NCI-H2107 (cell line): ENCODE data around the gene TCOF1.

ENCODE experiments used
- DNase-seq: peaks from one replicate; lab custom pipeline; 2025; lab: John Stamatoyannopoulos, UW

Gene TCOF1

DNA sequence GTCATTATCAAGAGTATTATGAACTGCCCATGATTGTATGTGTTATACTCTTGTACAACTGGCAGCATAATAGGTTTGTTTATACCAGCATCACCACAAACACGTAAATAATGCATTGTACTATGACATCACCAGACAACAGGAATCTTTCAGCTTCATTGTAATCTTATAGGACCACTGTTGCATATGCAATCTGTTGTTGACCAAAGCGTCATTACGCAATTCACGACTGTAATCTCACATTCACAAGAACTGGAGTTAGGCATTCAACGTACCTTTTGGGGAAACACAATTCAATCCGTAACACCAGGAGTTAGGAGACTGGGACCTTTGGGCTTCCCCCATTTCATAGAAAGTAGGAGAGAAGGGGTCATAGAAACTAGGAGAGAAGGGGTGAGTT is 34.4 kb upstream of the TCOF1 start:
- DNase-seq: no peak

DNA sequence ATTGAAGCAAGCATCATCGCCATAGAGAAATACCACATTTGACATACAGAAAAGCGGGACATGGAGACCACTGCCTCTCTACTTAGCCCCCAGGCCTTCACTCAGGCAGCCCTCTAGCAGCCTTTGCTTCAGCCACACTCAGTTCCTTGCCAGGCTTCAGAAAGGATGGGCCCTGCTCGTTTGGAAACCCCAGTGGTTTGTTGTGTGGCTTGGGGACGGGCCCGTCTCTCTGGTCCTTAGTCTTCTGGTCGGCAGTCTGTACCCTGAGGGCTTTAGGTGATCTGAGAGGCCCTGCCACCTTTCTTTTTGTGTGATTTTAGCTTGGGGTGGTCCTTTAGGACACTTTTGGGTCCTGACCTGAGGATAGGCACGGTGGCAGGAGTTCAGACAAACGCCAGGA is 33.7 kb upstream of the TCOF1 start:
- DNase-seq: no peak

DNA sequence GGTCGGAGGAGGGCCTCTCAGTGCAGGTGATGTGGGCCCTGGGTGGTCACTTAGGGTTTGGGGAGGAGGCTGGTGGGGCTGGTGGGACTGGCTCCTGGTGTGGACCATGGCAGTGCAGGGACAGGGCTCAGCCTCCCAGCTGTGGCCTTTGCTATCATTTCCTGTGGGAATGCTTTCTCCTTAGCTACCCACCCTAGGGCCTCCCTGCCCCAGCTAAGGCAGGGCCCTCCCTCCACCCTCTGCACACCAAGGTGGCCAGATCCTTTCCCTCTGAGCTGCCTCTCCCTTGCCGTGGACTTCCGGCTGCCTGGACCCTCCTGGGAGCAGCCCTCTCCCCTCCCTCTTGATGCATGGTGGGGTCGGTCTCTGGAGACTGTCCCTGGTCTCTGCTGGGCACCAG is 32.1 kb upstream of the TCOF1 start:
- DNase-seq: no peak

DNA sequence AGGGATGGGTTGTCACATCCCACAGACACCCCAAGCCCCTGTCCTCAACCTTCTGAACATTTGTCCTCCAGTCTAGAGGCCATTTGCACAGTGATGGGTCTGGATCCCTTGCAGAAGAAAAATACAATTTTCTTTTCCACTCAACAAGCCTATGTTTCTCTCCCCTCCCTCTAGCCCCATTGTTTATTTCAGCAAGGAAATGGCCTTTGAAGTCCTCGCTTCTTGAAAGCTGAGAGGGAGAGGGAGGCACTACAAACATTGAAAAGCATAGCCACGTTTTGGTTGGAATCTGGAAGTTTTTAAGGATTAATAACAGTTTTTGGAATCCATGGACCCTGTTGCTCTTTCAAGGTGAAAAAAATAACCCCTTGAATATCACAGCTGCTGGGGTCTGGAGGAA is 30.8 kb upstream of the TCOF1 start:
- DNase-seq: no peak

DNA sequence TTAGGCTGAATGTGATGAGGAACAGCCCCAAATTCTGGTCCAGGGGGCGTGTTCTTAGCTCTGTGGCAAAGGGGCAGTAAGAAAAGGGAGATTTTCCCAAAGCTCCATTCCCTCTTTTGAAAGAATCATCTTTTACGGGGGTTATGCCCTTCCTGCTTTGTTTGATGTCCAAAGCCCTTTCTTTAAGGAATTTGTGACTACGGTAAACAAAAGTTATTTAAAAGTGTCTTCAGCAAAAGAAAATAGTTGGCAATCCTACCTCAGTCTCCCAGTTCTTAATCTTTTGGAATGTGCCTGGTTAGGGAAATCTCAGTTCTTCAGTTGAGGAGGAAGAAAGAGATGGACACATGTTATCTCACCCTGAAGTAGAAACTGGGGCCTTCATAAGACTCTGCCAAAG is 30.4 kb upstream of the TCOF1 start:
- no peak for DNase-seq

DNA sequence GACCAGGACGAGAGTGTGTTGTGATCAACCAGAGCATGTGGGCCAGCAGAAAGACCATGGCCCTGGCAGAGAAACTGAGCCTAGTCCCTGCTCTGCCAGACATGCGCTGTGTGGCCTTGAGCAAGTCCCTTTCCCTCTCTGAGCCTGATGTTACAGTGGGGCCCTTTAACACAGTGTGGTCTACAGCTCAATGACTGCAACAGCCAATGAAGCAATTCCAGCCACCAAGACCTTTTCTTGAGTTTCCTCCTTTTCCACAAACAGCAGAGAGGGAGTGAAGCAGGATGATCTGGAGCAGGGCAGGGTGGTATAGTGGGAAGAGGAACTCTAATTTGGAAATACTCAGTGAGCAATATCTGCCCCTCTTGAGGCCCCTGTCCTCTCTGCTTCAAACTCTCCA is 29.0 kb upstream of the TCOF1 start:
- no peak for DNase-seq

DNA sequence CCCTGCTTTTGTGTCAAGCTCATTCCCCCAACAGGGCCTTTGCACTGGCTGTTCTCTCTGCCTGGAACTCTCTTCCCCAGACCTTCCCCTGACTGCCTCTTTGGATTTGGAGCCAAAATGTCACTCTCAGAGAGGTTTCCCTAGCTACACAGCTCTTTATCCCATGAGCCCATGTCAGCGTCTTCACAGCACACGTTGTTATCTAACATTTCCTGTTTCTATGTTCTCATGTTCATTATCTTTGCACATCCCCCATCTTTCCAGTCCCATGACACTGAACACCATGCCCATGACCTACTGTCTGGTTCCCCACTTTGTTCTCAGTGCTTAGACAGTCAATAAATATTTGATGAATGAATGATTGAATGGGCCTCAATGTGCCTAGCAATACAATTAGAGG is 28.5 kb upstream of the TCOF1 start:
- no peak for DNase-seq

DNA sequence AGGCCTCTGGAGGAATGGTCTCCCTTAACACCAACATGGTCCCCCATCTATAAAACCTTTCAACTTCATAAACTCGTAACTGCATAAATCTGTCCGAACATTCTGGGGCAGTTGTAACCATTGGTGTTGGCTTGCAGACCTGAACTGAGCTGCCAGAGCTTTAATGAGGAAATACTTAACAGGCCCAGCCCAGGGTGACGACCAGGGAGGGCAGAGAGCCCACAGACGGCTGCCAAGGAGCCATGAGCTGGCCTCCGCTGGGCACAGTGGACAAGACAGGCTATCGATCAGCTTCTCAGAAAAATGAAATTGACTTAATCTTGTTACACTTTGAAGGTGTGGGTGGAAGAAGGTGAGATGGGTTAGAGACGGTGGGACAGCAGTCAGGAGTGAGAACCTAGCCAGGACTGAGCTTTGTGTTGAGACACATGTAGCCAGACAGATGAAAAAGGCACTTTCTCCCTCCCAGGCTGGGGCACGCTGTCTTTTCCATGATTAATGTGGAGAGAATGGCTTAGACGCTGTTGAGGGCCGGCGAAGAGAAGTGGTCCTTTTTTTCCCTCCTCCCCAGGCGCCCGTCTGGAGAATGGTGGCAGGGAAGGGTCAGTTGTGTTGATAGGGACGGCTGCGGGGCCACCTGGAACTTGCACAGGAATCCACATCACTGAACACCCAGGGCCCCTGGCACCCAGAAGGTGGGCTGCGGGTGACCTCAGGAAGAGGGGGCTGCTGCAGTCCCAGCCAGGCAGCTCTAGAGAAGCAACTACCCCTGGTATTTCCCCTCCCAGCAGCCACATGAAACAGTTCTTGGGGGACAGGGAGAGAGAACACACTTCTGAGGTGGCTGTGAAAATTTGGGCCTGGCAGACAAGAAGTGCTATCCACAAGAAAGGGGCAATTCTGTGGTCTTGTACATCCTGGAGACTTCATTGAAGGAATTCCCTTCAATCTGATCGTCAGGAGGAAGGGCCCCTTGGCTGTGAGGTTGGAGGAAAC is 27.3 kb upstream of the TCOF1 start:
- DNase-seq: no peak

DNA sequence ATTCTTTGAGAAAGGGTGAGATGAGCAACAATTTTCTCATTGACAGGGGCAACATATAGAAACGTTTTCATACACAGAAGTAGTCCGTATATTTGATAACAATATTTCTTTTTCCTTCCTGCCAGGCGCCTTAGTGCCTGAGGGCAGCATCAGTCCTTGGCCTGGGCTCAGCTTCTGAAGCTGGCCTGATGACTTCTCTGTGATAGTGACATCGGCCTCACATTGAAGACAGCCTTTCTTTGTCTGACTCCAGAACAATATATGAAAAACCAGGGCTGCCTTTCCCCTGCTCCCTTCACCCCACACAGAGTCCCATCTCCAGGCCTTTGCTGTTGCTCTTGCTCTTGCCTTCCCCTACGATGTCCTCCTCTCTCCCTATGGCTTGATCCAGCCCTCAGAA is 24.1 kb upstream of the TCOF1 start:
- no peak for DNase-seq

DNA sequence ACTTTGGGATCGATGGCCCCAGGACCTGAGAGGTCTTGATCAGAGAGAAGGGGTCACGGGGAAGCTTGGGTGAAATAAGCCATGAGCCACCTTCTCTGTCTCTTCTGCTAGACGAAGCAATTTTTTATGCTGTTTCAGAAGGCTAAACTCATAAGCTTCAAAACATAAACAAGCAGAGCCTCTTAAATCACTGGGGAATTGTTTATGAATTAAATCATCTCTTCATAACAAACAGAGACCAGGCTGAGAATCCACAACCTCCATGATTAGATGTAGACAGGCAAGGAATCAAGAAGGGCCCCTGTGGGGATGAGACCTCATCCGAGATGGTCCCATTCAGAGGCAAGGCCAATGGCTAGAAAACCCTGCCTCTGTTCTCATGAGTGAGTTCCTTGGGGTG is 21.7 kb upstream of the TCOF1 start:
- DNase-seq: no peak

DNA sequence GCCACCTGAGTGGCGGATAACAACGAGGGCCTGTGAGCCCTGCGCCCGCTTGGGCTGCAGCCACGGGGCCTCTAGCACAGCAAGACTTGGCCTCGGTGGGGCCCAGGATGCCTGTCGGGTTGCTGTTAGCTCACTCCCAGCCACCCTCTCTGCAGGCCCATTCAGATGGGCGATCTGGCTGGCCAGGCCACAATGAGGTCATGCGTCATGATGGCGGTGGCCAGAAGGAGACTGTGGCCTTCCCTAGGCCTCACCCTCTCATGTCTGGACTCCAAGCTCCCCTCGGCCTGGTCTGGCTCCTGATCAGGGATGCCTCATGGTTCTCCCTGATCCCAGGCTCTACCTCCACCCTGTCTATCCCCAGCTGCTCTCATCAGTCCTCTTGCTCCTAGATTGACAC is 19.0 kb upstream of the TCOF1 start:
- DNase-seq: no peak

DNA sequence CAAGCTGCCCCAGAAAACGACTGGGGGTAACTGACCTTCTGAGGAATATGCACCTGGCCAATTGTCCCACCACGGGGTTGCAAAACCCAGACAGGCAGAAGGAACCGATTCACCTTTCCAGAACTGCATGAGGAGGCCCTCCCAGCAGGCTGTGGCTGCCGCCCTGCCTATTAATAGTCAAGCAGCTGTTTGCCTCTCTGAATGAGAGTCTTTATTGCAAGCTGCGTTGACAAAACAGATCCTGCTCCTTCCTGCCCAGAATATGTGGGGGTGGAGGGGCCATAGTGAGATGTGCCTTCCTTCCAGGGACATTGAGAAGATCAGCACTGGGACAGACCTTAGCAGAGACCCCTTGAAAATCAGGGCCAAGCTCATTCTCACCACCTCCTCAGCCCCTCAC is 18.3 kb upstream of the TCOF1 start:
- DNase-seq: no peak

DNA sequence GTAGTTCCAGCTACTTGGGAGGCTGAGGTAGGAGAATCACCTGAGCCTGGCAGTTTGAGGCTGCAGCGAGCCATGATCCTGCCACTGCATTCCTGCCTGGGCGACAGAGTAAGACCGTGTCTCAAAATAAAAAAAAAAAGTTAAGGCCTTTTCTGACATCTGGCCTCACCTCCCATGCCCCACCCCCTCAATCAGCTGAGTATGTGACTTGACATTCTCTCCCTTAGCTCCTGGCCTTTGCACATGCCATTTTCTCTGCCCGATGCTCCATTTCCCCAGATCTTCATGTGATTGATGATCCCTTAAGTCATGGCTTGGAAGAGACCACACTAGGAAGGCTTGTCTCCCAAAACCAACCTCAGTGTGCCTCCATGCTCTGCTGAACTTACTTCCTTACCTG is 17.7 kb upstream of the TCOF1 start:
- no peak for DNase-seq

DNA sequence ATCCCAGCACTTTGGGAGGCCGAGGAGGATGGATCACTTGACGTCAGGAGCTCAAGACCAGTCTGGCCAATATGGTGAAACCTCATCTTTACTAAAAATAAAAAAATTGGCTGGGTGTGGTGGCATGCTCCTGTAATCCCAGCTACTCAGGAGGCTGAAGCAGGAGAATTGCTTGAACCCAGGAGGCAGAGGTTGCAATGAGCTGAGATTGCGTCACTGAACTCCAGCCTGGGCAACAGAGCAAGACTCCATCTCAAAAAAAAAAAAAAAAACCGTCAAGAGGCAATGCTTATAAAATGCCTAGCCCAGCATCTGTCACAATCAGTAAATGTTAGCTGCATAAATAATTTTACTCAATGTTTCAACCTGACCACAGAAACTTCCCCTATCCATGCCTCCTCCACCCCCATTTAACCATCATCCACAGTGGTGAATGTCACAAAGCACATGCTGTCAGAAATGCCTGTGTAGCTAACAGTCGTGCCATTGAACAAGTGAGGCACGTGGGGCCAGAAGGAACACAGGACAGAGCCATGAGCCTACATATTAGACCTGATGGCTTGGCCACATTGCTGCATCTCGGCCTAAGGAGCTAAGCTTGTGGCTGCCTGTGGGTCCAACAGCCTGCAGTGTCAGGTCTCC is 16.8 kb upstream of the TCOF1 start:
- DNase-seq: no peak

DNA sequence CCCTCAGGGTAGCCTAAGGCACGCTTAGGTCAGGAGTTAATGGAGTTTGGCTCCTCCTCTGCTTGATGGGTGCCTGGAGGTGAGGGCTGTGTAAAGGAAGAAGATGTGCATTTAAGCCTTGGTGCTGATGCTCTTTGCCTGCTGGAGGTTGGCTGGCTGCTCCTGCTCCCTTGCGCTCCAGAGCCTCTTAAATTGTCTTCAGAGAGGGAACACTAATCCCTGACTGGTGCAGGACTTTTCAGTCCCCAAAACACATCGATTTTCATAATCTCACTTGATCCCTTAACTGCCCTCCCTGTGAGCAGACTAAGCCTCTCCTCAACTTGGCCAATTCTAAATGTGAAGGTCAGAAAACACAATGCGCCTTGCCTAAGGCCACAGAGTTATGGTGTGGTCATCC is 16.2 kb upstream of the TCOF1 start:
- no peak for DNase-seq

DNA sequence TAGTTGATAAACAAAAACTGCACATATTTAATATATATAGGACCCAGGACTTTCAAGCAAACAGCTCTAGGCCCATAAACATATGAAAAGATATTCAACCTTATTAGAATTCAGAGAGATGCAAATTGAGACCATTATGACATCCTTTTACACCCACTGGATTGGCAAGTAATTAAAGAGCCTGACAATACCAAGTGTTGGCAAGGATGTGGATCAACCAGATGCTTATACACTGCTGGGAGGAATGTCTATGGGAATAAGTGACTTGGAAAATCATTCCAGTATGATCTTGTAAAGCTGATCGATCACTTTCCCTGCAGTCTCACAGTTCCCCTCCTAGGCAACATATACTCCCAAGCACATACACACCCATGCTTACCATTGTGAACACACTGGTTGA is 15.5 kb upstream of the TCOF1 start:
- no peak for DNase-seq

DNA sequence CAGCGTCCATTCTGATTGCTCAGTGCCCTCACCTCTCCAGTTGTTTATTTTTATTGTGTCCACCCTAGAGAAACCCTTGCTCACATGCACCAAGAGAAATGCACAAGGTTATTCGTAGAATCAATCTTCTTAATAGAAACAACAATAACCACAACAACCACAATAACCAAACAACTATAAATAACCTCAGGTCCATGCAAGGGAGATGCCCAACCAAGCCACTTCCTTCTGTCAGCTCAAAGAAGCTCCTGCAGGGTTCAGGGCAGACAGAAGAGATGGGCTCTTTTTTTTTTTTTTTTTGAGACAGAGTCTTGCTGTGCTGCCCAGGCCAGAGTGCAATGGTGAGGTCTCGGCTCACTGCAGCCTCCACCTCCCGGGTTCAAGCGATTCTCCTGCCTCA is 14.9 kb upstream of the TCOF1 start:
- DNase-seq: no peak

DNA sequence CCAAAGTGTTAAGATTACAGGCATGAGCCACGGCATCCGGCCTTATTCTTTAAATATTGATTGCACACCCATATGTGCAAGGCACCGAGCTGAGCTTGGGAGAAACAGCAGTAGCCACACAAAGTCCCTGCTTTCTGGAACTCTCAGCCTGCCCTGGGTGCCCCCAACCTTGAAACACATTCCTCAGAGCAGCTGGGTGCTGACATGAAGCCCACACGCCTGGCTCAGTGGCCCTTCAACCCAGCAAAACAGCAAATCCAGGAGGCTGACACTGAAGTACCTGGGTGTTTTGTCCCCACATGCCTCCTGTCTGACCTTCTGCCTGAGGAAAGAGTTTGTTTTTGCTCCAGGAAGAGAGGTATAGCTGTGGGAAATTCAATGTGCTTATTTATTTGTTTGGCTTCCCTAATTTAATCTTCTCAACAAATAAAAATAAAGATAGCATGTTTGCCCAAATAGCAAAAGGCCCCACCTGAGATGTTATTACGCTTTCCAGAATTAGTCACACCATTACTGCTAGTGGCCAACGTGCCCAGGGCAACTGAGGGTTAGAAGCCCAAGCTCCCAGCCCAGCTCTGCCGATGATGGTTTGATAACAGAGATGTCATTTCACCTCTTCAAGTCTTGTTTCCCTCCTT is 13.4 kb upstream of the TCOF1 start:
- no peak for DNase-seq

DNA sequence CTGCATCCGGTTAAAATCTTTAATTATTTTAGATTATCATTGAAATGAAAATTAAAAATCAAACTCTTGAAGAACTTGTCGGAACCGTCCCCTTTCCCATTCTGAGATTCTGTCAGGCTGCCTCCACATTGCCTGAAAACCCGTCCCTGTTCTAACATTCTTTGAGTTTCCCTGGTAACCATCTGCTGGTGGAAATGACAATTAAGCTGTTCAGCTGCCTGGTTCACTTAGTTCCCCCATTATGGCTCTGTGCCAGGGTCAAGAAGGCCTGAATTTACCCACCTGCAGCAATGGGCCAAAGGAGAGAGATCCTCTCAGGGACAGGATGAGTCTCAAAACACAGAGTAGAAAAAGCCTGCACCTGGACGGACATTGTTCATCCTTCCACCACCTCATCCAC is 11.8 kb upstream of the TCOF1 start:
- no peak for DNase-seq

DNA sequence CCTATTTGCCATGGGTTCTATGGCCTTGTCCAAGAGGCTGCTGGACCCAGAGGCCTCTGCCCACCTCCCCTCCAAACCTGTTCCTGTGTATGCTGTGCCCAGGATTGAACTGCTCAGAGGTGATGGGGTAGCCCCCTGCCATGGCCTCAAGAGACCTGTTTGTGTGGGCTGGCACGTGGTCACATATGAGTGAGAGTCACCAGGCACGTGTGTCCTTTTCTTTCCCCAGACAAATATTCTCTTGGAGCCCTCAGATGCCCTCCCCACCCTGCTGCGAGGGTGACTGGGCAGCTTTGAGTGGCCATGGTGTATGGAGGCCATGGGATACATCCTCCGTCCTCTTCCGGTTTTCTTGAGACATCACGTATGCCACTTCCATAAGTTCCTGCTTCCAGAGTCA is 10.9 kb upstream of the TCOF1 start:
- no peak for DNase-seq

DNA sequence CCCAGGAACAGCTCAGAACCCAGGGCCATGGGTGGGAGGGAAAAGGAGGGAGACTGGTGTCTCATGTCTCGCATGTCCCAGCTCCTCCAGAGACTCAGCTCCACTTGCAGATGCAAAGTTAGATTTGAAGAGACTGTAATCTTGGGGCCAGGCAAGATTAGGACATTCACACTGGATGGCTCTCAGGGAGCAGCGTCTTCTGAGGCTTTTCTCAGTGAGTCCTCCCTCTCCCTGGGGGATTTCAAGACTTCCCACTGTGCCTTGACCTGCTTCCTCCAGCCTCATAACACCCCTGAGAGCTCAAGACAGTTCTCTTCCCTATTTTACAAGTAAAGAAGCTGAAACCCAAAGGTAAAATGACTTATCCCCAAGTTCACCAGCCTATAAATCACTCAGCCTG is 10.5 kb upstream of the TCOF1 start:
- DNase-seq: no peak

DNA sequence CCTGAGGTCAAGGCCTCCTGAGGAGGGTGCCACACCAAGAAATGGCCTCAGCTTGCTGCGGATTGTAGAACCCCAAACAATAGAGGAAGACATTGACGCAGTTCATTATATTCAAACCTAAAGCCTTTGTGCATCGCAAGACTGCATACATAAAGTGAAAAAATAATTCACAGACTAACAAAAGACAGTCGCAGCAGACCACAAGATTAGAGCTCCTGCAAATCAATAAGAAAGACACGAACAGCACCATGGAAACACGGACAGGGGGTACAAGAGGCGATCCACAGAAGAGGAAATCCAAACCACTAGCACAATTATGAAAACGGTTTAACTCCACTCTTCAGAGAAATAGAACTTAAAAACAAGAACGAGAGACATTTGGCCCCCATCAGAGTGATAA is 10.0 kb upstream of the TCOF1 start:
- no peak for DNase-seq

DNA sequence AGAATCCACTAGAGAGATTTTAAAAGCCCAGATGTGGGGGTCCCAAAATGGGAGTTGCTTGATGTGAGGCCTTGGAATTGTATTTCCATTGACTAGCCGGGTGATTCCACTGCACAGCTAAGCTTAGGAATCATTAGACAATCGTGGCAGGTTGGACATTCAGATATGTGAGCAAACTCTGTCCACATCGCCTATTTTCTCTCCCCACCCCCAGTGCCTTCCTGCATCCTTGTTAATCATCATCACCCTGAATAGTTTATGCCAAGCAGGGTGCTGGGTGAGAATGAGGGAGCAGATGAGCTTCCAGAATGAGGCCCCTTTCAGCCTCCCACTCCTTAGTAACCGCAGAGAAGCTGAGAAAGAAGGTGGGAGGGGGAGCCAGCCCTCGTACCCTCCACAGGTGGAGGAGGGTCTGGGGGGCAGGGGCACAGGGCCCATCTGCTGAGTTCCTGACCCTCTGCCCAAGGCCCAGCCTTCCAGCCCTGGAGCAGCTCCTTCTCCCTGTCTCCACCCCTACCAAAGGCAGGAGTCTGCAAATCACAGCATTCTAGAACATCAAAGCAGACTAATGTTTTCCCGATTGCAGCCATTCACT is 7.7 kb upstream of the TCOF1 start:
- no peak for DNase-seq
